PFSK-1 (cell line): ENCODE results near the gene SHLD1.

Source experiments
- FOXP2 ChIP-seq: optimal IDR thresholded peaks from 2 replicates; pipeline ENCODE3; 2011; ENCODE audit warnings: borderline replicate concordance, control low read depth, inconsistent platforms; ENCODE audit not compliant: insufficient read depth; ENCODE audit errors: extremely low read length, extremely low read depth
- POLR2AphosphoS5 ChIP-seq: IDR thresholded peaks from 2 replicates; pipeline ENCODE4 v1.6.1; 2012; ENCODE audit warnings: low read depth, mild to moderate bottlenecking, control low read depth, low read length, moderate library complexity
- SIN3A ChIP-seq: IDR thresholded peaks from 2 replicates; pipeline ENCODE4 v1.6.1; 2012; ENCODE audit warnings: mild to moderate bottlenecking, low read length, moderate library complexity, borderline replicate concordance; ENCODE audit not compliant: insufficient read depth
- TAF1 ChIP-seq: IDR thresholded peaks from 2 replicates; pipeline ENCODE4 v1.6.1; 2012; ENCODE audit warnings: low read length, control low read depth, borderline replicate concordance; ENCODE audit not compliant: insufficient read depth
- TF ChIP-seq, protein P1 (sequence below), 2 experiments: IDR thresholded peaks; 2 replicates each; pipeline versions ENCODE4 v1.6.1 to v1.8.0; 2011 to 2012; ENCODE audit warnings: low read depth in 2 of 2, low read length in 2 of 2, control low read depth in 1 of 2, inconsistent platforms in 1 of 2, mild to moderate bottlenecking in 1 of 2, moderate library complexity in 1 of 2; ENCODE audit not compliant: insufficient read depth in 1 of 2

SHLD1 gene

DNA sequence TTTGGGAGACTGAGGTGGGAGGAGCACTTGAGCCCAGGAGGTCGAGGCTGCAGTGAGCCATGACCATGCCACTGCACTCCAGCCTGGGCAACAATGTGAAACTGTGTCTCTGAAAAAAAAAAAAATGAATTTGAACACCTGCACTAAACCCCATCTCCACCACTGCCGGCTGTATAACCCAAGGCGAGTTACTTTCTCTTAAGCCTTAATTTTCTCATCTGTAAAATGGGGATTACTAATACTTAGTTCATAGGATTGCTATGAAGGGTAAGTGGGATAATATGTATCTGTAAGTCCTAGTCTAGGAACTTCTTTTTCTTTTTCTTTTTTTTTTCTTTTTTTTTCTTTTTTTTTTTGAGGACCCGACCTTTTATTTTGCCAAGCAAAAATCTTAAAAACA is 61.5 kb downstream of the SHLD1 start:
- TF ChIP-seq POLR2AphosphoS5 = no peak
- TF ChIP-seq, protein P1, sequence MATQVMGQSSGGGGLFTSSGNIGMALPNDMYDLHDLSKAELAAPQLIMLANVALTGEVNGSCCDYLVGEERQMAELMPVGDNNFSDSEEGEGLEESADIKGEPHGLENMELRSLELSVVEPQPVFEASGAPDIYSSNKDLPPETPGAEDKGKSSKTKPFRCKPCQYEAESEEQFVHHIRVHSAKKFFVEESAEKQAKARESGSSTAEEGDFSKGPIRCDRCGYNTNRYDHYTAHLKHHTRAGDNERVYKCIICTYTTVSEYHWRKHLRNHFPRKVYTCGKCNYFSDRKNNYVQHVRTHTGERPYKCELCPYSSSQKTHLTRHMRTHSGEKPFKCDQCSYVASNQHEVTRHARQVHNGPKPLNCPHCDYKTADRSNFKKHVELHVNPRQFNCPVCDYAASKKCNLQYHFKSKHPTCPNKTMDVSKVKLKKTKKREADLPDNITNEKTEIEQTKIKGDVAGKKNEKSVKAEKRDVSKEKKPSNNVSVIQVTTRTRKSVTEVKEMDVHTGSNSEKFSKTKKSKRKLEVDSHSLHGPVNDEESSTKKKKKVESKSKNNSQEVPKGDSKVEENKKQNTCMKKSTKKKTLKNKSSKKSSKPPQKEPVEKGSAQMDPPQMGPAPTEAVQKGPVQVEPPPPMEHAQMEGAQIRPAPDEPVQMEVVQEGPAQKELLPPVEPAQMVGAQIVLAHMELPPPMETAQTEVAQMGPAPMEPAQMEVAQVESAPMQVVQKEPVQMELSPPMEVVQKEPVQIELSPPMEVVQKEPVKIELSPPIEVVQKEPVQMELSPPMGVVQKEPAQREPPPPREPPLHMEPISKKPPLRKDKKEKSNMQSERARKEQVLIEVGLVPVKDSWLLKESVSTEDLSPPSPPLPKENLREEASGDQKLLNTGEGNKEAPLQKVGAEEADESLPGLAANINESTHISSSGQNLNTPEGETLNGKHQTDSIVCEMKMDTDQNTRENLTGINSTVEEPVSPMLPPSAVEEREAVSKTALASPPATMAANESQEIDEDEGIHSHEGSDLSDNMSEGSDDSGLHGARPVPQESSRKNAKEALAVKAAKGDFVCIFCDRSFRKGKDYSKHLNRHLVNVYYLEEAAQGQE (IDR thresholded peaks at IDR 0.05; ENCODE audit: insufficient read depth in 1 of 2, low read depth in 2 of 2, low read length in 2 of 2) = no peak
- no peak for TF ChIP-seq SIN3A
- no peak for TF ChIP-seq TAF1
- TF ChIP-seq FOXP2 = no peak

DNA sequence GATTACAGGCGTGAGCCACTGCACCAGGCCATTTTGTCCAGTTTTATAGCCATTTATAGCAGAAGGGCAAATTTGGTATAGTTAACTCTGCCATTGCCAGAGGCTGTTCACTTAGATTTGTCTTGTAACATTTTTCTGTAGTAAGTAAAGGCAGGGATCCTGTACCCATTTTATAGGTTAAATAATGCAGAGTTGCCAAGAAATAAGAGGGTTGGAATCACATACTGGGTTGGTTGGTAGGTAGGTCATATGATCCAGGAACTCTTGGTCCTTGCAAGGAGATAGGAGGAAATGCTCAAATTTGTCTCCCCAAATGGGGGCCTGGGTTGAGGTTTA is 68.1 kb downstream of the SHLD1 start:
- TF ChIP-seq TAF1 = no peak
- TF ChIP-seq POLR2AphosphoS5 = no peak
- no peak for TF ChIP-seq SIN3A
- no peak for TF ChIP-seq FOXP2

DNA sequence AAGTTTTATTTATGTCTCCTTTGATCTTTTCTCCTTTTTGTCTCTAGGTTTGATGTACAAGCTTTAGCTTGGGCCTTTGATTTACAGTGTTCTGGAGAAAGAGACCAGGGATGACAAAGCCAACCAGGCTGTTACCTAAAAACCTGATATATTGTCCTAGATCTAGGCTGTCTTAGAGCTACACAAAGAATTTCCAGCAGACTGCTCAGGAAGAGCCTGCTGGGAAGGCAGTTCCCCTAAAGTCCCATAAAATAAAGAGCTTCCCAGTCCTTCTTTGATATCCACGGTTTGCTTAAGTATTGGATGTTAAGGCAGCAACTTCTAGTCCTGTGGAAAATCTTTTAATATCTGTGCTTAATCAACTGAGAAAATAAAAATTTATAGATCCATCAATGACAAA is 70.5 kb downstream of the SHLD1 start:
- TF ChIP-seq TAF1 (no peak), FOXP2 (no peak), POLR2AphosphoS5 (no peak), SIN3A (no peak)
- TF ChIP-seq, protein P1 (IDR thresholded peaks at IDR 0.05; ENCODE audit: insufficient read depth in 1 of 2, low read depth in 2 of 2, low read length in 2 of 2) = no peak

DNA sequence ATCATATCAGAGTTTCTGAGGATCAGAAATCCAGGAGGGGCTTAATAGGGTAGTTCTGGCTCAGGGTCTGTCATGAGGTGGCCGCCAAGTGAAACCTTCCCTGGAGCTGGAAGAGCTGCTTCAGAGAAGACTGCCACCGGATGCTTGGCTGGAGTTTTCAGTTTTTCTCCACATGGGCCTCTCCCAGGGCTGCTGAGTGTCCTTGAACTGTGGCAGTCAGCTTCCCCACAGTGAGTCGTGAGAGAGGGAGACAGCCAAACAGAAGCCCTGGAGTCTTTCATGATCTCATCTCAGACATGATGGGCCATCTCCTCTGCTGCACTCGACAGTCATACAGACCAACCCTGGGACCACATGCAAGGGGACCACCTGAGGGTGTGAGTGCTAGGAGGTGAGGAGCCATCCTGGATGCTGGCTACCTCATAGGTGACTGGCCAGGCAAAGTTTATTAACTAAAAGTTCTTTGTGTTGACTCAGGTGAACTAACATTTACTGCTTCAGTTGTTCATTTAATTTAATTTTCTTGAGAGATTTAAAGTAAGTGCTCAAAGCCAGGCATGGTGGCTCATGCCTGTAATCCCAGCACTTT is 71.5 kb downstream of the SHLD1 start:
- TF ChIP-seq, protein P1 (IDR thresholded peaks at IDR 0.05; ENCODE audit: insufficient read depth in 1 of 2, low read depth in 2 of 2, low read length in 2 of 2) = no peak
- no peak for TF ChIP-seq FOXP2
- TF ChIP-seq TAF1 = no peak
- no peak for TF ChIP-seq SIN3A
- no peak for TF ChIP-seq POLR2AphosphoS5

DNA sequence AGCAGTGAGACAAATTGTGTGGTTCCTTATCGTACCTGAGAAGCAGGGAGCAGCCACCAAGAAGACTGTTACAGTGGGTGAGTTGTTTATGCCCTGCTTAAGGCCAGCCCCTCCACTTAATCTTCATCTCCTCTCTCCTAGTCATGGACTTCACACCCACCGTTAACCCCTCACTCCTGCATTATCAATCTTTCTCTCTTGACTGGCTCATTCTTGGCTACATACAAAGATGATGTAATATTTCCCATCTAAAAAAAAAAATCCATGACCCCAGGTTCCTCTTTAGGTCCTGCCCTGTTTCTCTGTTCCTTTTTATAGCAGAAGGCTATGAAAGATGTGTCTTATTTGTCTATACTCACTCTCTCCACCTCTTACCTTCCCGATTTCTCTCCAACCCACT is 72.4 kb downstream of the SHLD1 start:
- no peak for TF ChIP-seq POLR2AphosphoS5
- TF ChIP-seq, protein P1 (IDR thresholded peaks at IDR 0.05; ENCODE audit: insufficient read depth in 1 of 2, low read depth in 2 of 2, low read length in 2 of 2) = no peak
- TF ChIP-seq SIN3A = no peak
- no peak for TF ChIP-seq FOXP2
- no peak for TF ChIP-seq TAF1
